Activated CD4-positive, alpha-beta T cell treated with anti-CD3 and anti-CD28 coated beads, Interleukin-2, amount 50 U/mL, for 24 hours (primary cell): ENCODE data around the gene TLE6.
"Not testable (repeated sequence)": the region's sequence is repeated elsewhere in the genome, so short reads cannot be mapped to it uniquely, and the experiment has no call there.

Source experiments
- DNase-seq, 2 donors: peaks; one replicate each; pipeline ENCODE4 v3.0.0-alpha.2; 2020; ENCODE audit warnings: low read depth in 1 of 2, low spot score in 1 of 2

The TLE6 gene

GRCh38 chr19:2977001-2977745 is at the start of gene TLE6:
Gene TLE6, plus strand, starts transcription at chr19:2977564. Its CDS starts 670 bp downstream, at chr19:2978234.
- DNase-seq, result peak; percentile 80 to 90

GRCh38 chr19:2933490-2933910 is 43.9 kb upstream of the TLE6 start:
- no peak for DNase-seq

GRCh38 chr19:2935863-2936262 is 41.5 kb upstream of the TLE6 start:
- not testable (repeated sequence) for DNase-seq

- DNase-seq, result no peak
These were observed 34.3 kb upstream of the TLE6 start for GRCh38 chr19:2942928-2943640.

- no peak for DNase-seq
These were observed 33.0 kb upstream of the TLE6 start for GRCh38 chr19:2944403-2944774.

GRCh38 chr19:2944775-2945574 is 32.4 kb upstream of the TLE6 start, which contains the start of gene ZNF77:
Gene ZNF77, minus strand, starts transcription at chr19:2944971. Its CDS starts 131 bp downstream, at chr19:2944840.
- DNase-seq, result peak; percentile 96 to 99

- no peak for DNase-seq
These were observed 31.7 kb upstream of the TLE6 start for GRCh38 chr19:2945575-2946184.

- no peak for DNase-seq
These were observed 27.5 kb upstream of the TLE6 start for GRCh38 chr19:2949939-2950285.

- peak; percentile 100 for DNase-seq
These were observed 26.9 kb upstream of the TLE6 start for GRCh38 chr19:2950286-2951124.

GRCh38 chr19:2952953-2953481 is 24.3 kb upstream of the TLE6 start:
- no peak for DNase-seq

- no peak for DNase-seq
These were observed 20.2 kb upstream of the TLE6 start for GRCh38 chr19:2957160-2957559.

GRCh38 chr19:2960120-2960519 is 17.2 kb upstream of the TLE6 start:
- DNase-seq, result no peak

GRCh38 chr19:2962018-2962670 is 15.2 kb upstream of the TLE6 start:
- peak in 1 of 2 donors; percentile 70 for DNase-seq

GRCh38 chr19:2963122-2963521 is 14.2 kb upstream of the TLE6 start:
- DNase-seq, result no peak

- not testable (repeated sequence) for DNase-seq
These were observed 13.7 kb upstream of the TLE6 start for GRCh38 chr19:2963631-2964030.

- DNase-seq, result no peak
These were observed 12.5 kb upstream of the TLE6 start for GRCh38 chr19:2964874-2965273.

- DNase-seq, result no peak
These were observed 9.4 kb upstream of the TLE6 start for GRCh38 chr19:2967972-2968371.

GRCh38 chr19:2969104-2969504 is 8.3 kb upstream of the TLE6 start:
- no peak for DNase-seq

GRCh38 chr19:2970201-2970835 is 7.0 kb upstream of the TLE6 start:
- DNase-seq, result no peak
